Measurements from ENCODE around the gene GID8. TPM values are rescaled to one million over a fixed set of nuclear protein-coding genes. Genes with fewer than 3 reads are reported as not detected.

Gene GID8
- total and polyA plus RNA-seq, 9 of the 15 experiments (the other 6 are each of a cell fraction or from before 2014, with no cell fraction given), result 7.5 to 31.6 (median 22.2) TPM

DNA sequence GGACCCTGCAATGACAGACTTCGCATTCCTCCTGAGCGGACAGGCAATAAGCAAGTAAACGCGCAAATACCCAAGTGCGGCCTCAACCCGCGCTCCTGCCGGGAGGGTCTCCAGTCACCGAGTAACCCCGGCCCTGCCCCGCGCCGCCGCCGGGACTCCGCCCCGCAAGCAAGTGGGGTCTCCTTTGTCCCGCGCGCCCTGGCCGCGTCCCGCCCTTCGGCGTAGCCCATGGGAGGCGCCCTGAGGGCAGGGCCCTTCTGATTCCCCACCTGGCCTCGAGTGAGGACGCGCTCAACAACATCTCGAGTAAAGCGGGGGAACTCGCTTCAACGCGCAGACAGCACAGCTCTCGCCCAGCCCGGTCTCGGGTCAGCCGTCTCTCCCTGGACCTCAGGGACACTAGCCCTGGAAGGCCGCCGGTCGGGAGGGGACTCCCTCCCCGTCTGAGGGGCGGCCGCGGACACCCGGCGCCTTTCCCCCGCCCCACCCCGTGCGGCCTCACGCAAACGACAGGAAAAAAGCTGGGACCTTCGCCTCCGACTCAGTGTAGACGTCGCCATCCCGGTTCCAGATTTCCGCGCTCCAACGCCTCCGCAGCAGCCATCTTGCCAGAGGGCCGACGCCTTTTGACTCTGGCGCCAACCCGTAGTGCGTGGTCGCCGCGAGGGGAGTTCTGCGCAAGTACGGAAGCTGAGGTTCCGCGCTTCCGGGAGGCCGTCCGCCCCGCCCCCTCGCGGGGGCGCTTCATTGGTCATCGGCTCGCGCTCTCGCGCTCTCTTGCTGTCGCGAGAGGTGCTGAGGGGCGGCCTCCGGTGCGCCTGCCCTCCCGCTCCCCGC lies 461 bp upstream of the GID8 start (continued):
- TF ChIP-seq NR2C2 (CRISPR knock-in tag; IDR thresholded peaks at IDR 0.05) (0 out of 2 replicates have a peak, but pooled peaks have one; percentile 24), NR2C2 (tag; IDR thresholded peaks at IDR 0.05) (0 out of 2 replicates have a peak, but pooled peaks have one; percentile 30), STAT5B (CRISPR knock-in tag; IDR thresholded peaks at IDR 0.05) (no peak), LCOR (CRISPR knock-in tag; IDR thresholded peaks at IDR 0.05) (peak; percentile 10; the same call in 1 of the 2 replicates), CHCHD3 (CRISPR knock-in tag; IDR thresholded peaks at IDR 0.05) (no peak), ZNF830 (CRISPR knock-in tag; IDR thresholded peaks at IDR 0.05) (0 out of 2 replicates have a peak, but pooled peaks have one; percentile 20), CREM (IDR thresholded peaks at IDR 0.05; ENCODE audit: low read depth) (peak; percentile 88), EZH2 (IDR thresholded peaks at IDR 0.05; ENCODE audit: borderline replicate concordance, low read depth, low read length) (no peak), HMG20A (CRISPR knock-in tag; conservative IDR thresholded peaks at IDR 0.05) (no peak), TARDBP (IDR thresholded peaks at IDR 0.05) (no peak), RBM25 (IDR thresholded peaks at IDR 0.05; ENCODE audit: low read depth, low read length, severe bottlenecking) (peak; percentile 76), ZNF780A (CRISPR knock-in tag; IDR thresholded peaks at IDR 0.05) (no peak), TSC22D4 (tag; IDR thresholded peaks at IDR 0.05) (no peak), KLF6 (CRISPR knock-in tag; IDR thresholded peaks at IDR 0.05; ENCODE audit: borderline replicate concordance) (peak; percentile 72; the same call in 1 of the 2 replicates), ETV6 (IDR thresholded peaks at IDR 0.05; ENCODE audit: borderline replicate concordance in 1 of 2, low read depth in 2 of 2, low read length in 1 of 2) (no peak), ETV6 (CRISPR knock-in tag; IDR thresholded peaks at IDR 0.05; ENCODE audit: borderline replicate concordance) (no peak), SOX6 (IDR thresholded peaks at IDR 0.05) (peak; percentile 59; the same call in 1 of the 2 replicates), EP400 (IDR thresholded peaks at IDR 0.05) (peak; percentile 98), ZNF764 (CRISPR knock-in tag; IDR thresholded peaks at IDR 0.05; ENCODE audit: low read depth) (no peak), BRF1 (IDR thresholded peaks at IDR 0.05; ENCODE audit: borderline replicate concordance, extremely low read depth, insufficient read length) (no peak)
- TF ChIP-seq, protein P1, sequence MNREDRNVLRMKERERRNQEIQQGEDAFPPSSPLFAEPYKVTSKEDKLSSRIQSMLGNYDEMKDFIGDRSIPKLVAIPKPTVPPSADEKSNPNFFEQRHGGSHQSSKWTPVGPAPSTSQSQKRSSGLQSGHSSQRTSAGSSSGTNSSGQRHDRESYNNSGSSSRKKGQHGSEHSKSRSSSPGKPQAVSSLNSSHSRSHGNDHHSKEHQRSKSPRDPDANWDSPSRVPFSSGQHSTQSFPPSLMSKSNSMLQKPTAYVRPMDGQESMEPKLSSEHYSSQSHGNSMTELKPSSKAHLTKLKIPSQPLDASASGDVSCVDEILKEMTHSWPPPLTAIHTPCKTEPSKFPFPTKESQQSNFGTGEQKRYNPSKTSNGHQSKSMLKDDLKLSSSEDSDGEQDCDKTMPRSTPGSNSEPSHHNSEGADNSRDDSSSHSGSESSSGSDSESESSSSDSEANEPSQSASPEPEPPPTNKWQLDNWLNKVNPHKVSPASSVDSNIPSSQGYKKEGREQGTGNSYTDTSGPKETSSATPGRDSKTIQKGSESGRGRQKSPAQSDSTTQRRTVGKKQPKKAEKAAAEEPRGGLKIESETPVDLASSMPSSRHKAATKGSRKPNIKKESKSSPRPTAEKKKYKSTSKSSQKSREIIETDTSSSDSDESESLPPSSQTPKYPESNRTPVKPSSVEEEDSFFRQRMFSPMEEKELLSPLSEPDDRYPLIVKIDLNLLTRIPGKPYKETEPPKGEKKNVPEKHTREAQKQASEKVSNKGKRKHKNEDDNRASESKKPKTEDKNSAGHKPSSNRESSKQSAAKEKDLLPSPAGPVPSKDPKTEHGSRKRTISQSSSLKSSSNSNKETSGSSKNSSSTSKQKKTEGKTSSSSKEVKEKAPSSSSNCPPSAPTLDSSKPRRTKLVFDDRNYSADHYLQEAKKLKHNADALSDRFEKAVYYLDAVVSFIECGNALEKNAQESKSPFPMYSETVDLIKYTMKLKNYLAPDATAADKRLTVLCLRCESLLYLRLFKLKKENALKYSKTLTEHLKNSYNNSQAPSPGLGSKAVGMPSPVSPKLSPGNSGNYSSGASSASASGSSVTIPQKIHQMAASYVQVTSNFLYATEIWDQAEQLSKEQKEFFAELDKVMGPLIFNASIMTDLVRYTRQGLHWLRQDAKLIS (CRISPR knock-in tag; IDR thresholded peaks at IDR 0.05), result 0 out of 2 replicates have a peak, but pooled peaks have one; percentile 61
- TF ChIP-seq, protein P2, sequence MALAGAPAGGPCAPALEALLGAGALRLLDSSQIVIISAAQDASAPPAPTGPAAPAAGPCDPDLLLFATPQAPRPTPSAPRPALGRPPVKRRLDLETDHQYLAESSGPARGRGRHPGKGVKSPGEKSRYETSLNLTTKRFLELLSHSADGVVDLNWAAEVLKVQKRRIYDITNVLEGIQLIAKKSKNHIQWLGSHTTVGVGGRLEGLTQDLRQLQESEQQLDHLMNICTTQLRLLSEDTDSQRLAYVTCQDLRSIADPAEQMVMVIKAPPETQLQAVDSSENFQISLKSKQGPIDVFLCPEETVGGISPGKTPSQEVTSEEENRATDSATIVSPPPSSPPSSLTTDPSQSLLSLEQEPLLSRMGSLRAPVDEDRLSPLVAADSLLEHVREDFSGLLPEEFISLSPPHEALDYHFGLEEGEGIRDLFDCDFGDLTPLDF (CRISPR knock-in tag; IDR thresholded peaks at IDR 0.05), result no peak; the same call in 1 of the 2 replicates
- TF ChIP-seq, protein P3, sequence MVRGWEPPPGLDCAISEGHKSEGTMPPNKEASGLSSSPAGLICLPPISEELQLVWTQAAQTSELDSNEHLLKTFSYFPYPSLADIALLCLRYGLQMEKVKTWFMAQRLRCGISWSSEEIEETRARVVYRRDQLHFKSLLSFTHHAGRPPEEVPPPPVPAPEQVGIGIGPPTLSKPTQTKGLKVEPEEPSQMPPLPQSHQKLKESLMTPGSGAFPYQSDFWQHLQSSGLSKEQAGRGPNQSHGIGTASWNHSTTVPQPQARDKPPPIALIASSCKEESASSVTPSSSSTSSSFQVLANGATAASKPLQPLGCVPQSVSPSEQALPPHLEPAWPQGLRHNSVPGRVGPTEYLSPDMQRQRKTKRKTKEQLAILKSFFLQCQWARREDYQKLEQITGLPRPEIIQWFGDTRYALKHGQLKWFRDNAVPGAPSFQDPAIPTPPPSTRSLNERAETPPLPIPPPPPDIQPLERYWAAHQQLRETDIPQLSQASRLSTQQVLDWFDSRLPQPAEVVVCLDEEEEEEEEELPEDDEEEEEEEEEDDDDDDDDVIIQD (CRISPR knock-in tag; IDR thresholded peaks at IDR 0.05), result no peak
